ENCODE measurements around the gene PIP4K2B.

Gene PIP4K2B

GRCh38 chr17:38748892-38749222 is 50.5 kb downstream of the PIP4K2B start:
- Histone ChIP-seq H3K9ac (ENCODE audit: insufficient read length, low read depth) (peak overlapping the region; percentile 98), H3K4me1 (ENCODE audit: insufficient read depth, insufficient read length) (peaks cover 16% of the 10 kb centered on the region), H3K4me3 (ENCODE audit: insufficient read length, low read depth) (peak overlapping the region; percentile 84), H3K36me3 (ENCODE audit: insufficient read depth, insufficient read length, low read length) (peaks cover 21% of the 10 kb centered on the region), H3K27me3 (ENCODE audit: insufficient read depth, insufficient read length) (peaks cover 17% of the 10 kb centered on the region), H3K9me3 (ENCODE audit: insufficient read depth, low read length) (no peaks in the 10 kb centered on the region)
- DNase-seq (ENCODE audit: low read depth, low spot score), result no peak
- no peak for TF ChIP-seq YY1 (IDR thresholded peaks at IDR 0.05; ENCODE audit: insufficient read depth, insufficient read length)
- no peak for TF ChIP-seq ZNF274 (IDR thresholded peaks at IDR 0.05; ENCODE audit: low read depth, low read length)
- TF ChIP-seq SUZ12 (IDR thresholded peaks at IDR 0.05; ENCODE audit: extremely low read depth, insufficient read depth, insufficient read length), result no peak

GRCh38 chr17:38748149-38748891 is 51.0 kb downstream of the PIP4K2B start, which contains the start of gene PCGF2:
Gene PCGF2, minus strand, starts transcription at chr17:38748336. Its CDS starts 7,934 bp downstream, at chr17:38740402.
- peak within 1 kb of the TSS; percentile 86 for H3K4me3 ChIP-seq (ENCODE audit: insufficient read length, low read depth)
- TF ChIP-seq YY1 (IDR thresholded peaks at IDR 0.05; ENCODE audit: insufficient read depth, insufficient read length) (no peak), ZNF274 (IDR thresholded peaks at IDR 0.05; ENCODE audit: low read depth, low read length) (no peak), SUZ12 (IDR thresholded peaks at IDR 0.05; ENCODE audit: extremely low read depth, insufficient read depth, insufficient read length) (no peak)
- H3K36me3 ChIP-seq (ENCODE audit: insufficient read depth, insufficient read length, low read length), result peaks cover 16% of the 10 kb centered on the region
- peak; percentile 93 for DNase-seq (ENCODE audit: low read depth, low spot score)
- H3K27me3 ChIP-seq (ENCODE audit: insufficient read depth, insufficient read length), result peaks cover 17% of the 10 kb centered on the region
- H3K4me1 ChIP-seq (ENCODE audit: insufficient read depth, insufficient read length), result peaks cover 21% of the 10 kb centered on the region
- no peaks in the 10 kb centered on the region for H3K9me3 ChIP-seq (ENCODE audit: insufficient read depth, low read length)
- peak within 1 kb of the TSS; percentile 98 for H3K9ac ChIP-seq (ENCODE audit: insufficient read length, low read depth)

- Histone ChIP-seq H3K9me3 (ENCODE audit: insufficient read depth, low read length) (no peaks in the 10 kb centered on the region), H3K4me1 (ENCODE audit: insufficient read depth, insufficient read length) (peaks cover 25% of the 10 kb centered on the region), H3K4me3 (ENCODE audit: insufficient read length, low read depth) (peak overlapping the region; percentile 86), H3K36me3 (ENCODE audit: insufficient read depth, insufficient read length, low read length) (peaks cover 17% of the 10 kb centered on the region), H3K27me3 (ENCODE audit: insufficient read depth, insufficient read length) (peaks cover 17% of the 10 kb centered on the region), H3K9ac (ENCODE audit: insufficient read length, low read depth) (peak overlapping the region; percentile 97)
- DNase-seq (ENCODE audit: low read depth, low spot score), result no peak
- no peak for TF ChIP-seq SUZ12 (IDR thresholded peaks at IDR 0.05; ENCODE audit: extremely low read depth, insufficient read depth, insufficient read length)
- no peak for TF ChIP-seq ZNF274 (IDR thresholded peaks at IDR 0.05; ENCODE audit: low read depth, low read length)
- TF ChIP-seq YY1 (IDR thresholded peaks at IDR 0.05; ENCODE audit: insufficient read depth, insufficient read length), result peak; percentile 19
Measured at GRCh38 chr17:38747463-38748148, 51.8 kb downstream of the PIP4K2B start.

GRCh38 chr17:38746849-38747462 is 52.4 kb downstream of the PIP4K2B start:
- H3K27me3 ChIP-seq (ENCODE audit: insufficient read depth, insufficient read length), result peaks cover 17% of the 10 kb centered on the region
- no peak for TF ChIP-seq ZNF274 (IDR thresholded peaks at IDR 0.05; ENCODE audit: low read depth, low read length)
- no peak for TF ChIP-seq SUZ12 (IDR thresholded peaks at IDR 0.05; ENCODE audit: extremely low read depth, insufficient read depth, insufficient read length)
- no peak for TF ChIP-seq YY1 (IDR thresholded peaks at IDR 0.05; ENCODE audit: insufficient read depth, insufficient read length)
- no peaks in the 10 kb centered on the region for H3K9me3 ChIP-seq (ENCODE audit: insufficient read depth, low read length)
- peak overlapping the region; percentile 86 for H3K4me3 ChIP-seq (ENCODE audit: insufficient read length, low read depth)
- H3K4me1 ChIP-seq (ENCODE audit: insufficient read depth, insufficient read length), result peaks cover 30% of the 10 kb centered on the region
- no peak for DNase-seq (ENCODE audit: low read depth, low spot score)
- peaks cover 23% of the 10 kb centered on the region for H3K36me3 ChIP-seq (ENCODE audit: insufficient read depth, insufficient read length, low read length)
- peak overlapping the region; percentile 83 for H3K9ac ChIP-seq (ENCODE audit: insufficient read length, low read depth)

- peak overlapping the region; percentile 86 for H3K4me3 ChIP-seq (ENCODE audit: insufficient read length, low read depth)
- DNase-seq (ENCODE audit: low read depth, low spot score), result no peak
- no peaks in the 10 kb centered on the region for H3K9me3 ChIP-seq (ENCODE audit: insufficient read depth, low read length)
- peaks cover 27% of the 10 kb centered on the region for H3K36me3 ChIP-seq (ENCODE audit: insufficient read depth, insufficient read length, low read length)
- peak overlapping the region; percentile 83 for H3K9ac ChIP-seq (ENCODE audit: insufficient read length, low read depth)
- H3K27me3 ChIP-seq (ENCODE audit: insufficient read depth, insufficient read length), result peaks cover 15% of the 10 kb centered on the region
- peaks cover 32% of the 10 kb centered on the region for H3K4me1 ChIP-seq (ENCODE audit: insufficient read depth, insufficient read length)
- TF ChIP-seq SUZ12 (IDR thresholded peaks at IDR 0.05; ENCODE audit: extremely low read depth, insufficient read depth, insufficient read length) (no peak), ZNF274 (IDR thresholded peaks at IDR 0.05; ENCODE audit: low read depth, low read length) (no peak), YY1 (IDR thresholded peaks at IDR 0.05; ENCODE audit: insufficient read depth, insufficient read length) (no peak)
Measured at GRCh38 chr17:38746004-38746848, 53.1 kb downstream of the PIP4K2B start.

GRCh38 chr17:38745545-38745944 is 53.8 kb downstream of the PIP4K2B start:
- Histone ChIP-seq H3K36me3 (ENCODE audit: insufficient read depth, insufficient read length, low read length) (peaks cover 27% of the 10 kb centered on the region), H3K4me3 (ENCODE audit: insufficient read length, low read depth) (no peak overlapping the region), H3K4me1 (ENCODE audit: insufficient read depth, insufficient read length) (peaks cover 33% of the 10 kb centered on the region), H3K9me3 (ENCODE audit: insufficient read depth, low read length) (no peaks in the 10 kb centered on the region), H3K9ac (ENCODE audit: insufficient read length, low read depth) (peak overlapping the region; percentile 83), H3K27me3 (ENCODE audit: insufficient read depth, insufficient read length) (peaks cover 9% of the 10 kb centered on the region)
- DNase-seq (ENCODE audit: low read depth, low spot score), result no peak
- no peak for TF ChIP-seq YY1 (IDR thresholded peaks at IDR 0.05; ENCODE audit: insufficient read depth, insufficient read length)
- TF ChIP-seq SUZ12 (IDR thresholded peaks at IDR 0.05; ENCODE audit: extremely low read depth, insufficient read depth, insufficient read length), result no peak
- TF ChIP-seq ZNF274 (IDR thresholded peaks at IDR 0.05; ENCODE audit: low read depth, low read length), result no peak
